H9 (cell line): ENCODE measurements around the gene SPEG. TPM values are rescaled to one million over a fixed set of nuclear protein-coding genes. Genes with fewer than 3 reads are reported as not detected.

ENCODE experiments used
- DNase-seq: peaks from one replicate; pipeline ENCODE4 v3.0.0-alpha.2; 2017
- H2AFZ ChIP-seq: one replicate; pipeline ENCODE4 v1.6.1; 2013; ENCODE audit warnings: mild to moderate bottlenecking, low read length, control low read depth, moderate library complexity
- H2AK5ac ChIP-seq: 2 replicates; pipeline ENCODE4 v1.6.1; 2013; ENCODE audit warnings: low read length, control low read depth, mixed read lengths; ENCODE audit not compliant: insufficient read length
- H2BK120ac ChIP-seq: one replicate; pipeline ENCODE4 v1.6.1; 2013; ENCODE audit warnings: low read depth, mild to moderate bottlenecking, low read length, control low read depth, inconsistent platforms; ENCODE audit not compliant: poor library complexity, severe bottlenecking
- H2BK12ac ChIP-seq: 2 replicates; pipeline ENCODE4 v1.6.1; 2013; ENCODE audit warnings: low read length, control low read depth, mixed read lengths, low read depth; ENCODE audit not compliant: insufficient read length
- H2BK15ac ChIP-seq: 2 replicates; pipeline ENCODE4 v1.6.1; 2013; ENCODE audit warnings: low read depth, low read length, control low read depth
- H2BK20ac ChIP-seq: one replicate; pipeline ENCODE4 v1.6.1; 2013; ENCODE audit warnings: low read depth, mild to moderate bottlenecking, low read length, control low read depth, inconsistent platforms; ENCODE audit not compliant: poor library complexity, severe bottlenecking
- H2BK5ac ChIP-seq: 2 replicates; pipeline ENCODE4 v1.6.1; 2013; ENCODE audit warnings: low read length, control low read depth, mixed read lengths; ENCODE audit not compliant: insufficient read length
- H3K14ac ChIP-seq: 2 replicates; pipeline ENCODE4 v1.6.1; 2013; ENCODE audit warnings: low read length, control low read depth; ENCODE audit not compliant: insufficient read depth
- H3K18ac ChIP-seq: 2 replicates; pipeline ENCODE4 v1.6.1; 2013; ENCODE audit warnings: low read depth, mild to moderate bottlenecking, mixed read lengths, low read length, control low read depth; ENCODE audit not compliant: insufficient read length
- H3K23ac ChIP-seq: 2 replicates; pipeline ENCODE4 v1.6.1; 2013; ENCODE audit warnings: low read length, control low read depth, mixed read lengths, low read depth; ENCODE audit not compliant: insufficient read length
- H3K23me2 ChIP-seq: 2 replicates; pipeline ENCODE4 v1.6.1; 2013; ENCODE audit warnings: low read depth, mild to moderate bottlenecking, mixed read lengths, low read length, control low read depth; ENCODE audit not compliant: insufficient read length, poor library complexity, severe bottlenecking
- H3K27ac ChIP-seq: 2 replicates; pipeline ENCODE4 v1.5.1; 2013; ENCODE audit warnings: low read length, control low read depth, mixed read lengths, low read depth; ENCODE audit not compliant: insufficient read length
- H3K27me3 ChIP-seq: 2 replicates; pipeline ENCODE4 v1.6.1; 2013; ENCODE audit warnings: low read length, control low read depth, inconsistent platforms; ENCODE audit not compliant: insufficient read depth
- H3K4ac ChIP-seq: 2 replicates; pipeline ENCODE4 v1.6.1; 2013; ENCODE audit warnings: low read depth, mild to moderate bottlenecking, control low read depth, inconsistent platforms, low read length, moderate library complexity
- H3K4me1 ChIP-seq: 2 replicates; pipeline ENCODE4 v1.6.1; 2013; ENCODE audit warnings: low read length, control low read depth, inconsistent platforms; ENCODE audit not compliant: insufficient read depth
- H3K4me2 ChIP-seq: 2 replicates; pipeline ENCODE4 v1.6.1; 2013; ENCODE audit warnings: low read length, control low read depth, mixed read lengths; ENCODE audit not compliant: insufficient read length, insufficient read depth
- H3K56ac ChIP-seq: 2 replicates; pipeline ENCODE4 v1.6.1; 2013; ENCODE audit warnings: low read depth, mild to moderate bottlenecking, mixed read lengths, low read length, control low read depth; ENCODE audit not compliant: insufficient read length
- H3K79me1 ChIP-seq: 2 replicates; pipeline ENCODE4 v1.6.1; 2013; ENCODE audit warnings: low read depth, mild to moderate bottlenecking, moderate library complexity, low read length, control low read depth, inconsistent platforms; ENCODE audit not compliant: insufficient read depth, poor library complexity, severe bottlenecking
- H3K79me2 ChIP-seq: 2 replicates; pipeline ENCODE4 v1.6.1; 2013; ENCODE audit warnings: low read length, control low read depth, inconsistent platforms; ENCODE audit not compliant: insufficient read depth
- H3K9ac ChIP-seq: 2 replicates; pipeline ENCODE4 v1.6.1; 2013; ENCODE audit warnings: low read length, control low read depth, mixed read lengths; ENCODE audit not compliant: insufficient read length; ENCODE audit errors: extremely low read depth
- H3K9me3 ChIP-seq: one replicate; pipeline ENCODE4 v1.6.1; 2013; ENCODE audit warnings: low read depth, low read length, inconsistent platforms; ENCODE audit not compliant: control insufficient read depth
- H3T11ph ChIP-seq: one replicate; pipeline ENCODE4 v1.6.1; 2013; ENCODE audit warnings: mild to moderate bottlenecking, low read length, control low read depth, inconsistent platforms
- H4K20me1 ChIP-seq: one replicate; pipeline ENCODE4 v1.6.1; 2013; ENCODE audit not compliant: control insufficient read depth, insufficient read length, insufficient read depth
- H4K5ac ChIP-seq: 2 replicates; pipeline ENCODE4 v1.6.1; 2013; ENCODE audit warnings: low read depth, mild to moderate bottlenecking, mixed read lengths, low read length, control low read depth; ENCODE audit not compliant: insufficient read length
- H4K8ac ChIP-seq: replicated peaks from 2 replicates; pipeline ENCODE4 v1.6.1; 2013; ENCODE audit warnings: low read length, control low read depth, mixed read lengths, low read depth; ENCODE audit not compliant: insufficient read length
- H4K91ac ChIP-seq: 2 replicates; pipeline ENCODE4 v1.6.1; 2013; ENCODE audit warnings: low read depth, mild to moderate bottlenecking, moderate library complexity, mixed read lengths, low read length, control low read depth; ENCODE audit not compliant: insufficient read length
- H3K27ac Mint-ChIP-seq, 3 experiments: 2 replicates in 2 of 3; 3 replicates in 1 of 3; pipeline ENCODE4 v1.8.0; 2020 to 2021; ENCODE audit warnings: mixed read lengths in 3 of 3, mild to moderate bottlenecking in 1 of 3, moderate library complexity in 1 of 3
- H3K27me3 Mint-ChIP-seq: 2 replicates; pipeline ENCODE4 v1.8.0; 2021; ENCODE audit warnings: low read depth, mild to moderate bottlenecking, moderate library complexity, mixed read lengths
- H3K36me3 Mint-ChIP-seq, 3 experiments: 2 replicates in 2 of 3; 3 replicates in 1 of 3; pipeline ENCODE4 v1.8.0; 2020 to 2021; ENCODE audit warnings: low read depth in 3 of 3, mixed read lengths in 3 of 3; ENCODE audit not compliant: insufficient read depth in 1 of 3
- H3K4me1 Mint-ChIP-seq, 2 experiments: 2 replicates each; pipeline ENCODE4 v1.8.0; 2020; ENCODE audit warnings: mixed read lengths in 2 of 2
- H3K4me3 Mint-ChIP-seq, 2 experiments: 2 replicates in 1 of 2; 3 replicates in 1 of 2; pipeline ENCODE4 v1.8.0; 2020 to 2021; ENCODE audit warnings: mild to moderate bottlenecking in 2 of 2, mixed read lengths in 2 of 2, moderate library complexity in 1 of 2
- H3K9me3 Mint-ChIP-seq, 2 experiments: 2 replicates in 1 of 2; 3 replicates in 1 of 2; pipeline ENCODE4 v1.8.0; 2020; ENCODE audit warnings: mild to moderate bottlenecking in 2 of 2, mixed read lengths in 2 of 2, moderate library complexity in 1 of 2
- WGBS: extraction: QIAGEN DNeasy Blood & Tissue Kit; methylation state at CpG from one replicate; pipeline ENCODE4 v1.1.7; 2013; ENCODE audit warnings: missing lambda C conversion rate, low lambda C conversion rate, mixed read lengths; ENCODE audit not compliant: insufficient read length; ENCODE audit errors: extremely low coverage; 5-methylcytosine and 5-hydroxymethylcytosine counted together
- total RNA-seq: library from RNA; stranded (reverse); gene quantifications from 2 replicates; pipeline ENCODE4 v1.2.1, GENCODE V29; 2021
- TF ChIP-seq, protein P1 (sequence below): fragments of 200-600 bp; sonication (generic); conservative IDR thresholded peaks from 3 replicates; pipeline ENCODE4 v1.8.0; 2021; ENCODE audit warnings: antibody characterized with exemption, mild to moderate bottlenecking

SPEG gene
- total RNA-seq, 1 experiment from 2014 or later, result 23.7 TPM

DNA sequence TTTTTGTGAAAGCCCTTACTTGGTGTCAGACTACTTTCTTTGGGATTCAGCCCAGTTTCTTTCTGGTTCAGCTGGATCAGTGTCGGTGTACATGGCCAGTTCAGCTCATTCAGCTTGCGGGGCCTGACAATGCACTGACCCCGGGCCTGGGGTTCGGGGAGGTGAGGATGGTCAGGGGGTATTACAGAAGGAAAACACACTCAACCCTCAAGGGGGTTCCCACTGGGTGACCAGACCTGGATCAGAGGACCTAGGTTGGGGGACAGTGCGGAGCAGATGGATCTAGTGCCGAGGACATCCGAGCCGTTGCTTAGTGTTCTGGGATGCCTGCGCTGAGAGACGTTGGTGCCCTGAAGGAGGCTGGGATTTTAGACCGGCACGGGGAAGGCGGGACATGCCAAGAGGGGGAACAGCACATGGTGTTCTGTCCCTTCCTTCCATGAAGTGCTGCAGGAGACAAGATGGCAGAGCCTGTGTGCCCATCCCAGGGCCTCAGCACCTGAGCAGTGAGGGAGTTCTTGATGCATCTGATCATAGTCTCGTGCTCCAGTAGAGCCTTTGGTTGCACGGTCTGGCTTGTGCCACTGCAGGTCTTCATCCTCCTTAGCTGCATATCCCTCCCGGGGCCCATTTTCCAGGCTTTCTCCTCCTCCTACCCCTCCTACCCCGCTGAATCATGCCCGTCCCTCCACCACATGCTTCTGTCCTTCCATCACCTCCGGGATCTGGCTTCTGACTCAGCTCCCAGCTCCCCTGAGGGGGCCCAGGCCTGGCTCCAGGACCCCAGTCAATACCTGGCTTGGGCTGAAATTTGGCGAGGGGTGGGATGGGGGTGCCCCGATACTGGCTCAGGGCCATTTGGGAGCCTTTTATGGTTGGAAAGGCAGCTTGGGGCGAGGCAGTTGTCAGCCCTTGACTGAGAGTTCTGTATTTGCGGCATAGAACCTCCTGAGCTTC, 18.0 kb downstream of the SPEG start:
- no peak overlapping the region for H3K4me3 Mint-ChIP-seq
- Histone ChIP-seq H3K56ac (no peak overlapping the region), H2BK12ac (no peak overlapping the region), H3K79me1 (no peaks in the 10 kb centered on the region), H4K8ac (no peak overlapping the region), H2BK5ac (no peak overlapping the region), H3K18ac (no peak overlapping the region), H3K23ac (no peak overlapping the region), H3K9ac (no peak overlapping the region), H2BK15ac (no peak overlapping the region), H3K4ac (no peak overlapping the region), H3K27ac (no peak overlapping the region), H4K20me1 (peaks cover 3% of the 10 kb centered on the region), H3K27me3 (no peaks in the 10 kb centered on the region; the same call in 1 of the 2 replicates), H3K9me3 (no peaks in the 10 kb centered on the region), H4K91ac (no peak overlapping the region), H4K5ac (no peak overlapping the region), H3K4me2 (no peak overlapping the region), H2AFZ (no peak overlapping the region), H2BK20ac (no peak overlapping the region), H2BK120ac (no peak overlapping the region), H2AK5ac (no peak overlapping the region), H3K4me1 (no peaks in the 10 kb centered on the region), H3T11ph (no peak overlapping the region), H3K79me2 (no peaks in the 10 kb centered on the region), H3K23me2 (peaks cover 4% of the 10 kb centered on the region), H3K14ac (no peak overlapping the region; the same call in 1 of the 2 replicates)
- H3K9me3 Mint-ChIP-seq, result no peaks in the 10 kb centered on the region
- WGBS, result no CpG with 5 or more reads among the region's 23 CpGs
- TF ChIP-seq, protein P1, sequence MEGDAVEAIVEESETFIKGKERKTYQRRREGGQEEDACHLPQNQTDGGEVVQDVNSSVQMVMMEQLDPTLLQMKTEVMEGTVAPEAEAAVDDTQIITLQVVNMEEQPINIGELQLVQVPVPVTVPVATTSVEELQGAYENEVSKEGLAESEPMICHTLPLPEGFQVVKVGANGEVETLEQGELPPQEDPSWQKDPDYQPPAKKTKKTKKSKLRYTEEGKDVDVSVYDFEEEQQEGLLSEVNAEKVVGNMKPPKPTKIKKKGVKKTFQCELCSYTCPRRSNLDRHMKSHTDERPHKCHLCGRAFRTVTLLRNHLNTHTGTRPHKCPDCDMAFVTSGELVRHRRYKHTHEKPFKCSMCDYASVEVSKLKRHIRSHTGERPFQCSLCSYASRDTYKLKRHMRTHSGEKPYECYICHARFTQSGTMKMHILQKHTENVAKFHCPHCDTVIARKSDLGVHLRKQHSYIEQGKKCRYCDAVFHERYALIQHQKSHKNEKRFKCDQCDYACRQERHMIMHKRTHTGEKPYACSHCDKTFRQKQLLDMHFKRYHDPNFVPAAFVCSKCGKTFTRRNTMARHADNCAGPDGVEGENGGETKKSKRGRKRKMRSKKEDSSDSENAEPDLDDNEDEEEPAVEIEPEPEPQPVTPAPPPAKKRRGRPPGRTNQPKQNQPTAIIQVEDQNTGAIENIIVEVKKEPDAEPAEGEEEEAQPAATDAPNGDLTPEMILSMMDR, result no peak
- H3K4me1 Mint-ChIP-seq, result peaks cover 10 to 20% of the 10 kb centered on the region in 2 experiments
- peaks cover 5 to 9% (median 7%) of the 10 kb centered on the region in 3 experiments; a peak in 6 of 7 replicates for H3K36me3 Mint-ChIP-seq
- DNase-seq, result no peak
- peak overlapping the region in 2 of 3 experiments; percentile 36 to 55; a peak in 3 of 7 replicates for H3K27ac Mint-ChIP-seq
- H3K27me3 Mint-ChIP-seq, result peaks cover 29% of the 10 kb centered on the region
